CMK (cell line): Measurements from ENCODE around the gene CTNNBIP1.
"Not testable (repeated sequence)": the region's sequence is repeated elsewhere in the genome, so short reads cannot be mapped to it uniquely, and the experiment has no call there.

Experiments
- DNase-seq: peaks from one replicate; pipeline ENCODE4 v3.0.0-alpha.2; 2010; ENCODE audit warnings: low read depth

CTNNBIP1 gene

DNA sequence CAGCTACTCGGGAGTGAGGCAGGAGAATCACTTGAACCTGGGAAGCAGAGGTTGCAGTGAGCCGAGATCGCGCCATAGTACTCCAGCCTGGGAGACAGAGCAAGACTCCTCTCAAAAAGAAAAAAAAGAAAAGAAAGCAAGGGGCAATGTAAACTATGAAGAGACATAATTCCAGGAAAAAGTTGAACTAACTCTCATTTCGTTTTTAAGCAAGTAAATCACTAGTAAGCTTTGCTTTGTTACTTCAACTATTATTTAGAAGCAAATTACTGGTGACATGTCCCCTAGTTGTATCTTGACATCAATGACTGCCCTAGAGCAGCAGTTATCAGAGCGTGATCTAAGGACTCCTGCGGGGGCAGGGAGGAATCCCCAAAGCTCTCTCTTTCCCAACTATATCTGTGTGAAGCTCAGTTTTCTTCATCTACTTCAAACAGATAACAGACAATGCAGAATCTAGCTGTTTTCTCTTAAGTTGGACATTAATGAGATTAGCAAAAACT lies 105.0 kb downstream of the CTNNBIP1 start:
- no peak for DNase-seq

DNA sequence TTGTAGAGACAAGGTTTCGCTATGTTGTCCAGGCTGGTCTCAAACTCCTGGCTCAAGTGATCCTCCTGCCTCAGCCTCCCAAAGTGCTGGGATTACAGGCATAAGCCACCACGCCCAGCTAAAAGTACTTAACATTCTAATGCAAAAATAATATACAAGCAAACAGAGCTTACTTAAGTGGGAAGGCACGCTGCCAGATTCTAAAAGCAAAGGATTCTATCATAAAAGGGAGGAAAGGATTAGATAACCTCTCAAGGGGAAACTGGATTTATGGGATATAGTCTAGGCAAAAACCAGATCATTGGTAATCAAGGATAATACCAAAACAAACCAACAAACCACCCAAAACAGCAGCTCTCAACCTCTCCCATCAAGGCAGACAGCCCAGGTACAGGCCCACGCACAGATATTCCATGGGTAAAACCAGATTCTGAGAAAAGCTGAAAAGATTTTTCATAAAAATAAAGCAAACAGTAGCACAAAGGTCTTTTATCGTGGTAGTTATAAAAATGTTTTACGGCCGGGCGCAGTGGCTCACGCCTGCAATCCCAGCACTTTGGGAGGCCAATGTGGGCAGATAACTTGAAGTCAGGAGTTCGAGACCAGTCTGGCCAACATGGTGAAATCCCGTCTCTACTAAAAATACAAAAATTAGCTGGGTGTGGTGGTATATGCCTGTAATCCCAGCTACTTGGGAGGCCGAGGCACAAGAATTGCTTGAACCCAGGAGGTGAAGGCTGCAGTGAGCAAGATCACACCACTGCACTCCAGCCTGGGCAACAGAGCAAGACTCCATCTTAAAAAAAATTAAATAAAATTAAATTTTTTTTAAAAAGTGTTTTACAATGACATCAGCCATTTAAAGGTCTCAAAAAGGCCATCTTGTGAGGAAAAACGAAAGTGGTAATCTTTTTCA lies 106.8 kb downstream of the CTNNBIP1 start:
- DNase-seq: not testable (repeated sequence)

DNA sequence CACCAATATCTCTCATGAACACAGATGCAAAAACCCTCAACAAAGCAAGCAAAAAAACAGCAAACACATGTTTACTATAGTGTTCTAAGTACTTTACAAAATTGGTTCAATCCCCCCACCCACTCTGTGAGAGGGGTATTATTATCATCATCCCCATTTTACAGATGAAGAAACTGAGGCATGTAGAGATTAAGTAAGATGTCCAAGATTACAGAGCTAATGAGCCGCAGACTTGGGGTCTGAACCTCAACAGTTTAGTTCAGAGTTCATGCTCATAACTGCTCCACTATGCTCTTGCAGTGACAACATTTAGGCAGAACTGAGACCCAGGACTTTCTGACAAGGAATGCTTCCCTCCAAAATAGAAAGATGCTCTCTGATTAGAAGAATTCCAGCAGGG lies 108.2 kb downstream of the CTNNBIP1 start:
- no peak for DNase-seq
